ENCODE data around the gene SMYD4.
A peak's percentile ranks its signal among the peaks of the same experiment; 100 is the strongest.
"Not testable (repeated sequence)": the region's sequence is repeated elsewhere in the genome, so short reads cannot be mapped to it uniquely, and the experiment has no call there.

Gene SMYD4

DNA sequence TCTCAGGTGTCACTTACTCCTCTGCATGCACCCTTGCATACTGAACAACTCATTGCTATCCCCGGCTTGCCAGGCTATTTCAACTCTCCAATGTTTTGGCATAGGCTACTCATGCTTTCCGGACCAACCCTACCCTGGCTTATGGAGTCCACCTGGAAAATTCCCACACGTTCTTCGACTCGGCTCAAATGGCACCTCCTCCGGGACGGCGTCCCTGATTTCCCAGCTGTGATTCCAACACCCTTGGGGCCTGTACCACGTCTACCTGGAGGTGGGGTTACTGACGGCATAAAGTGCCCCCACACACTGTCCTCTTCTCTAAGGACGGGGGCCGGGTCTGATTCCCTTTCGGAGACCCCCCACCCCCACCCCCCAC lies 498 bp downstream of the SMYD4 start:
- DNase-seq, result peak; percentile 2

DNA sequence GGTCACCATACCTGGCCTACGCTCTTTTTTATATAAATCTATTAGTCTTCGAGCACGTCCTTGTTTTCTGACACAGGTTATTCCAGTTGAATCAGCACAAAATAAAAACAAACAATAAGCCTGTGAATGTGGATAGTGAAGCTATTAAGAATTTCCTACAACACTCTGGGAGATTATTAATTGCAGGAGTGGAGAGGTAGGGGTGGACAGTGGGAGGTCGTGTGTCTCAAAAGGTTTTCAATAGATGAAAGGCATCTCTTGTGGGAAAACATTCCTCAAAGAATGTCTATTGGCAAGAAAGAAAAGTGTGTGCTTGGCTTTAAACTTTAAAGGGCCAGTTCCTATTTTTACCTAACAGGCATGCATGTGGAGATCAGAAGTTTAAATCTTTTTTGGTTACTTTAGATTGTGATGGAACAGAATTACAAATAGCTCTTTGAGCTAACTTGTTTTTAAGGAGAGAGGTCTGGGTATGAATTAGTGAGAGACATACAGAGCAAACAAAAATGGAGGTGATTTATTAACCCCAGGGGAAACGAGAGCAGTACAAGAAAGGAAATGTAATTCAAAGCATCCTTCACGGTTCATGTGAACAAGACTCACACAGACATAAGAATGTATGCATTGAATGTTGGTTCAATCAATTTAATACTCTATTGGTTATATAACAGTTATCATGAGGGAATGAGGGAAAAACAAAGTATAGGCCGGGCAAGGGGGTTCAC lies 9.0 kb downstream of the SMYD4 start:
- no peak for DNase-seq

GRCh38 chr17:1813088-1813487 lies 16.6 kb downstream of the SMYD4 start:
- no peak for DNase-seq

- DNase-seq, result no peak
These were observed 19.1 kb downstream of the SMYD4 start for GRCh38 chr17:1810450-1811103.

DNA sequence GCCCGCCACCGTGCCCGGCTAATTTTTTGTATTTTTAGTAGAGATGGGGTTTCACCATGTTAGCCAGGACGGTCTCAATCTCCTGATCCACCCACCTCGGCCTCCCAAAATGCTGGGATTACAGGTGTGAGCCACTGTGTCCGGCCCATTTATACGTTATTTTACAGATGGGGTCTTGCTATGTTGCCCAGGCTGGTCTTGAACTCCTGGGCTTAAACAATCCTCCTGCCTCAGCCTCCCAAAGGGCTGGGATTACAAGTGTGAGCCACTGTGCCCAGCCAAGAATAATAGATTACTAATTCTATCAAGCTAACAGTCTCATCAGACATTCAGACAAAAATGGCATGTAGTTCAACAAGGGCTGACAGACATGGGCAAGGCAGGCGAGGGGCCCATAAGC lies 19.9 kb downstream of the SMYD4 start:
- DNase-seq, result not testable (repeated sequence)

- DNase-seq, result no peak
These were observed 21.1 kb downstream of the SMYD4 start for GRCh38 chr17:1808644-1809043.

DNA sequence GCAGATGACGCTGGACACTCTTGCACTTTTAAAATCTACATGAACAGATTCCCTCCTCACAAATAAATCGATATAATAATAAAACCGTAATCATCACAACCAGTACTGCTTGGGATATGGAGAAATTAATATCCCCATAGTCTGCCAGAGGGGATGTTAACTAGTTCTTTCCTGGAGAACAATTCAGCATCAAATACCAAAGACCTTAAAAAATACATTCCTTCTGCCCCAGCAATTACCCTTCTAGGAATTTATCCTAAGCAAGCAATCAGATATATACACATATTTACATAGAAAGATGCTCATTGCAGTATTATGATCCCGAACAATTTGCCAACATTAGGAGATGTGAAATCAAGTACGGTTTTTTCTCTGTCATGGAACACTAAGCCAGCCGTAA lies 21.8 kb downstream of the SMYD4 start:
- DNase-seq, result no peak

GRCh38 chr17:1803280-1803679 lies 26.4 kb downstream of the SMYD4 start:
- DNase-seq, result no peak

- DNase-seq, result no peak
These were observed 27.3 kb downstream of the SMYD4 start for GRCh38 chr17:1802429-1802828.

- no peak for DNase-seq
These were observed 29.0 kb downstream of the SMYD4 start for GRCh38 chr17:1800712-1801111.

- DNase-seq, result no peak
These were observed 29.5 kb downstream of the SMYD4 start for GRCh38 chr17:1800240-1800639.

- not testable (repeated sequence) for DNase-seq
These were observed 31.9 kb downstream of the SMYD4 start for GRCh38 chr17:1797846-1798245.

DNA sequence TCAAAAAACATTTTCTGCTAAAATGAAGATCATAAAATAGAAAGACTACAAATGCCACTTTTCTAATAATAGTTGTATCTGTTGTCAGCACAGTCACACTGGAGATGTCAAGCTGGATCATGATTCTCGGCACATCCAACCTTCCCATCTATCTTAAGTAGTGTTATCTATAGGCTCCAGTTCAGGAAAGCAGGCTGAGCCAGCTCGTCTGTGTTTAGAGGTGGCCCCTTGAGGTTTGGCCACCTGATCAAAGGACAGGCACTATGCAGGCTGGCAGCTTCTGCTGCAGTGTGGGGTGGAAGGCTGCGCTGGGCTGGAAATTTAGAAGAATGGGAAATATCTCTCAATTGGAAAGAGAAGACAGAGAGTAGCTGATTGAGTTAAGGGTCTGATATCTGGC lies 32.4 kb downstream of the SMYD4 start:
- DNase-seq, result no peak

DNA sequence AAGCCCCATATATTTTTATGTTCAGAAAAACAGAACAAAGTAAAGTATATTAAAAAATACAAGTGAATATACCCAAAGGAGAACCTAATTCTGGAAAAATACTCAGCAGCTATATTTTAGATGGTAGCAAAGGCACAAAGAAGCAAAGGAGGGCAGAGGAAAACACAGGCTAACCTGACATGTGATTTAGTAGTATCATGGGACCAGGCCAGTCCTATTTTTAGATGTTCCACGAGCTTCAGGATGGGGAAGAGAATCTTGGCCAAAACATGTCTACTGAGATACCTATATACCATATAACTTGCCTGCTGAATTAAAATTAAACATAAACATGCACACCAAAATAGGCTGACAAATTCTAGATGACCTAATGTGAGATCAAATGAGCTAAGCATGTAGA lies 32.9 kb downstream of the SMYD4 start:
- no peak for DNase-seq

- no peak for DNase-seq
These were observed 36.3 kb downstream of the SMYD4 start for GRCh38 chr17:1793447-1793806.

DNA sequence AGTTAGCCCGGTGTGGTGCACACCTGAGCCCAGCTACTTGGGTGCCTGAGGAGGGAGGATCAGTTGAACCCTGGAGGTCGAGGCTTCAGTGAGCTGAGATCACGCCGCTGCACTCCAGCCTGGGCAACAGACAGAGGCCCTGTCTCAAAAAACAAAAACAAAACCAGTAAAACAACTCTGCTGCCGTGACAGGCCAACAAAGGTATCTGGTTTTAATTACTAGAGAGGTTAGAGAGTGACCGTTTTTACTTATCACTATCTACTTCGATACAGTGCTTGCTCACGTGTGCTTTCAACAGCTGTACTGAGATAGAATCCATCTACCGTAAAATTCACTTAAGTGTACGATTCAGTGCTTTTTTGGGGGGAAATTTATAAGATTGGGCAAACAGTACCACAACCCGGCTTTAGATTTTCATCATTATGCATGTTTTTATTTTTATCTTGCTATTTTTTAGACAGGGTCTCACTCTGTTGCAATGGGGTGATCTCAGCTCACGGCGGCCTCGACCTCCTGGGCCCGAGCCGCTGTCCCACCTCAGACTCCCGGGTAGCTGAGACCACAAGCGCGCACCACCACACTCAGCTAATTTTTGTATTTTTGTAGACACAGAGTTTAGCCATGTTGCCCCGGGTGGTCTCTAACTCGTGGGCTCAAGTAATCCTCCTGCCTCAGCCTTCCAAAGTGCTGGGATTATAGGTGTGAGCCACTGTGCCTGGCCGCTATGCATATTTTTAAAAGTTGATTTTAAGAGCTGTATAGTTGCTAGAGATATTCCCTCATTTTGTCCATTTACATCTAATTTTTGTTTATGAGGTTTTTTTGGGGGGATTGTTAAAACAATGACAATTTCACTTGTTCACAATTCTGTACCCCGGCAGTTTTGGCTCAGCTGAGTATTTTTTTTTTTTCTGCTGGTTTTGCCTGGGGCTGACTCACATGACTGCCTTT lies 36.9 kb downstream of the SMYD4 start:
- DNase-seq, result no peak

GRCh38 chr17:1789936-1790335 lies 39.8 kb downstream of the SMYD4 start:
- no peak for DNase-seq

GRCh38 chr17:1787301-1787902 lies 42.3 kb downstream of the SMYD4 start:
- no peak for DNase-seq

- DNase-seq, result no peak
These were observed 43.0 kb downstream of the SMYD4 start for GRCh38 chr17:1786708-1787107.

- DNase-seq, result no peak
These were observed 43.8 kb downstream of the SMYD4 start for GRCh38 chr17:1785930-1786329.

GRCh38 chr17:1783834-1784611 lies 45.7 kb downstream of the SMYD4 start:
- peak; percentile 36 for DNase-seq

GRCh38 chr17:1783271-1783670 lies 46.4 kb downstream of the SMYD4 start:
- no peak for DNase-seq

DNA sequence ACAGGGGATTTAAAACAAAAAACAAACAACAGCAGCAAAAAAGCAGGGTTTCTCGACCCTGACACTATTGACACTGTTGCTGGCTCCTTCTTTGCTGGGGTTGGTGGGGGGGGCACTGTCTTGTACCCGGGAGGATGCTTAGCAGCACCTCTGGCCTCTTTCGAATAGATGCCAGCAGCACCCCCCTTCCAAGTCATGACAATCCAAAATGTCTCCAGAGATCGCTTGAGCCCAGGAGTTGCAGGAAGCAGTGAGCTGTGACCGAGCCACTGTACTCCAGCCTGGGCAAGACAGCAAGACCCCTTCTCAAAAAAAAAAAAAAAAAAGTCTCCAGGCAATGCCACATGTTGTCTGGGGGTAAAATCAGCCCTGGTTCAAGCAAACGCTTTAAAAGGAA lies 47.5 kb downstream of the SMYD4 start:
- DNase-seq, result no peak

All from CD4-positive, alpha-beta T cell treated with Interleukin-17A for 1 hour (primary cell).